ENCODE measurements around the gene ARID1B.

- TF ChIP-seq ZNF563 (CRISPR knock-in tag; IDR thresholded peaks at IDR 0.05) (no peak), HIVEP1 (CRISPR knock-in tag; IDR thresholded peaks at IDR 0.05) (no peak), NFE2L1 (CRISPR knock-in tag; IDR thresholded peaks at IDR 0.05; ENCODE audit: borderline replicate concordance) (no peak), FOXJ3 (CRISPR knock-in tag; IDR thresholded peaks at IDR 0.05; ENCODE audit: borderline replicate concordance) (no peak), TCF7L2 (IDR thresholded peaks at IDR 0.05; ENCODE audit: low read depth, low read length) (no peak)
- TF ChIP-seq, protein P1, sequence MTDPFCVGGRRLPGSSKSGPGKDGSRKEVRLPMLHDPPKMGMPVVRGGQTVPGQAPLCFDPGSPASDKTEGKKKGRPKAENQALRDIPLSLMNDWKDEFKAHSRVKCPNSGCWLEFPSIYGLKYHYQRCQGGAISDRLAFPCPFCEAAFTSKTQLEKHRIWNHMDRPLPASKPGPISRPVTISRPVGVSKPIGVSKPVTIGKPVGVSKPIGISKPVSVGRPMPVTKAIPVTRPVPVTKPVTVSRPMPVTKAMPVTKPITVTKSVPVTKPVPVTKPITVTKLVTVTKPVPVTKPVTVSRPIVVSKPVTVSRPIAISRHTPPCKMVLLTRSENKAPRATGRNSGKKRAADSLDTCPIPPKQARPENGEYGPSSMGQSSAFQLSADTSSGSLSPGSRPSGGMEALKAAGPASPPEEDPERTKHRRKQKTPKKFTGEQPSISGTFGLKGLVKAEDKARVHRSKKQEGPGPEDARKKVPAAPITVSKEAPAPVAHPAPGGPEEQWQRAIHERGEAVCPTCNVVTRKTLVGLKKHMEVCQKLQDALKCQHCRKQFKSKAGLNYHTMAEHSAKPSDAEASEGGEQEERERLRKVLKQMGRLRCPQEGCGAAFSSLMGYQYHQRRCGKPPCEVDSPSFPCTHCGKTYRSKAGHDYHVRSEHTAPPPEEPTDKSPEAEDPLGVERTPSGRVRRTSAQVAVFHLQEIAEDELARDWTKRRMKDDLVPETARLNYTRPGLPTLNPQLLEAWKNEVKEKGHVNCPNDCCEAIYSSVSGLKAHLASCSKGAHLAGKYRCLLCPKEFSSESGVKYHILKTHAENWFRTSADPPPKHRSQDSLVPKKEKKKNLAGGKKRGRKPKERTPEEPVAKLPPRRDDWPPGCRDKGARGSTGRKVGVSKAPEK (CRISPR knock-in tag; IDR thresholded peaks at IDR 0.05; ENCODE audit: borderline replicate concordance) = no peak
Measured at GRCh38 chr6:156850353-156850752, 73.2 kb downstream of the ARID1B start.
